Muscle of leg (tissue), 11 donors: ENCODE results near the gene SMG1. TPM values are rescaled to one million over a fixed set of nuclear protein-coding genes. Genes with fewer than 3 reads are reported as not detected.
A peak's percentile ranks its signal among the peaks of the same experiment; 100 is the strongest.
"Not testable (repeated sequence)": the region's sequence is repeated elsewhere in the genome, so short reads cannot be mapped to it uniquely, and the experiment has no call there.

Source experiments
- DNase-seq: peaks from one replicate; pipeline ENCODE4 v3.0.0; 2013
- H3K27ac ChIP-seq: one replicate; pipeline ENCODE4 v1.5.1; 2013; ENCODE audit warnings: mild to moderate bottlenecking, low read length, control low read depth
- H3K27me3 ChIP-seq: one replicate; pipeline ENCODE4 v1.6.1; 2013; ENCODE audit warnings: low read length; ENCODE audit not compliant: control insufficient read depth, insufficient read depth
- H3K36me3 ChIP-seq: one replicate; pipeline ENCODE4 v1.6.1; 2013; ENCODE audit warnings: low read length; ENCODE audit not compliant: control insufficient read depth, insufficient read depth
- H3K4me1 ChIP-seq: one replicate; pipeline ENCODE4 v1.6.1; 2013; ENCODE audit warnings: low read length; ENCODE audit not compliant: control insufficient read depth, insufficient read depth
- H3K4me3 ChIP-seq: one replicate; pipeline ENCODE4 v1.5.1; 2013; ENCODE audit warnings: low read length, control low read depth
- H3K9me3 ChIP-seq: replicated peaks from 2 replicates; pipeline ENCODE4 v1.6.1; 2013; ENCODE audit warnings: low read depth, low read length; ENCODE audit not compliant: control insufficient read depth
- WGBS: methylation state at CpG from one replicate; pipeline ENCODE4 v1.1.5; 2013; ENCODE audit warnings: missing lambda C conversion rate; ENCODE audit not compliant: insufficient coverage; 5-methylcytosine and 5-hydroxymethylcytosine counted together
- polyA plus RNA-seq, 8 donors: library from polyadenylated mRNA; unstranded; fragments of 120-200 nt; gene quantifications; one replicate each; pipeline versions ENCODE4 v1.2.1 to v1.2.3, GENCODE V29; 2013; ENCODE audit warnings: inconsistent platforms in 1 of 8, low replicate concordance in 1 of 8; ENCODE audit not compliant: insufficient read length in 8 of 8, insufficient read depth in 1 of 8
- total RNA-seq: library from RNA; stranded (reverse); fragments of 120-200 nt; gene quantifications from one replicate; pipeline ENCODE4 v1.2.4, GENCODE V29; 2013

SMG1 gene
- total and polyA plus RNA-seq, 9 donors, result 24.7 to 49.5 (median 35.8) TPM

DNA sequence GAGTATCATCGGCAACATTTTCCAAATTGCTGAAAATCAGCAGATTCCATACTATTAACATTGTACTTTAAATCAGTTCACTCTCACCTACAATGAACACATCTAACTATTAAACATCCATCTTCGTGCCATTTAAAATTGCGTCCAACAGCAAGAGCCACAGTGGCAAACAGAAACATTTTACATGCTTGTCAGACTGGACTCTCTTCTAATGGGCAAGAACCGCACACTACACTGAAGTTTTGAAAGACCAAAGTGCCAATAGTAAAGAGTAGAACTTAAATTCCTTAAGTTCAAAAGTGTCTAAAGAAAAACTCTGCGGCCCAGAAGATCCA is 136.7 kb downstream of the SMG1 start:
- H3K4me3 ChIP-seq, result peak overlapping the region; percentile 74
- DNase-seq, result no peak
- 0% methylated on average over 5 of the region's 5 CpGs for WGBS
- H3K27me3 ChIP-seq, result no peaks in the 10 kb centered on the region
- peaks cover 58% of the 10 kb centered on the region for H3K36me3 ChIP-seq
- peaks cover 22% of the 10 kb centered on the region for H3K4me1 ChIP-seq
- H3K9me3 ChIP-seq, result no peaks in the 10 kb centered on the region
- H3K27ac ChIP-seq, result peak overlapping the region; percentile 77

DNA sequence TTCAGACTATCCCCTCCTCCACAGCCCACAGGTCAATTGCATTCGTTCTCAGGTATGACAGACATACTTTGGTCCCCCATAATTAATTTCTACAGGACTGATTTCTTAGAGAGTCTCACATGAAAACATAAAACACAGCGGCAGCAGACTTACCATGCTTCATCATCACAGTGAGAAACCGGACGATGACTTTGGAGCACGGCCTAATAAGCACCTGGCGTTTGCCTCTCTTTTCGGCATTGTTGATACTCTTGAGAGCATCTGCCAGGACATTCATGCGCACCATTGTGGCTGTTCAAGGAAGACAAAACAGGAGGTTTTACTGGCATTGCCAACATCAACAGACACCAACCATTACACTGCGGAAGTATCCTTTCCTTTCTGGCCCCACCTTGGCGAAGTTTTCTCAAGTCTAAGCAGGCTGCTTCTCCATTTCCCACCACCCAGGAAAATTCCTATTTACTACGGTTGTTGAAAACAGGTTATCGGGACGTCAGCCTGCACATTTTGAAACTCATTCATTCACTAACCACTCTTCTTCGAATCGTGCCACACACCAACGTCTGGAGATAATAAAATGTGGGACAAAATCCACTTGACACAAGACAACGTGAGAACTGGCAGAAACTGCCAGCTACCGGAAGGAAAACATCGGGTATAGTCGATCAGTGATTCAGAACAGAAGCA is 137.2 kb downstream of the SMG1 start:
- Histone ChIP-seq H3K36me3 (peaks cover 58% of the 10 kb centered on the region), H3K9me3 (no peaks in the 10 kb centered on the region), H3K27me3 (no peaks in the 10 kb centered on the region), H3K4me3 (peak overlapping the region; percentile 74), H3K4me1 (peaks cover 22% of the 10 kb centered on the region), H3K27ac (peak overlapping the region; percentile 77)
- DNase-seq, result no peak
- WGBS, result 13% methylated on average over 20 of the region's 20 CpGs

DNA sequence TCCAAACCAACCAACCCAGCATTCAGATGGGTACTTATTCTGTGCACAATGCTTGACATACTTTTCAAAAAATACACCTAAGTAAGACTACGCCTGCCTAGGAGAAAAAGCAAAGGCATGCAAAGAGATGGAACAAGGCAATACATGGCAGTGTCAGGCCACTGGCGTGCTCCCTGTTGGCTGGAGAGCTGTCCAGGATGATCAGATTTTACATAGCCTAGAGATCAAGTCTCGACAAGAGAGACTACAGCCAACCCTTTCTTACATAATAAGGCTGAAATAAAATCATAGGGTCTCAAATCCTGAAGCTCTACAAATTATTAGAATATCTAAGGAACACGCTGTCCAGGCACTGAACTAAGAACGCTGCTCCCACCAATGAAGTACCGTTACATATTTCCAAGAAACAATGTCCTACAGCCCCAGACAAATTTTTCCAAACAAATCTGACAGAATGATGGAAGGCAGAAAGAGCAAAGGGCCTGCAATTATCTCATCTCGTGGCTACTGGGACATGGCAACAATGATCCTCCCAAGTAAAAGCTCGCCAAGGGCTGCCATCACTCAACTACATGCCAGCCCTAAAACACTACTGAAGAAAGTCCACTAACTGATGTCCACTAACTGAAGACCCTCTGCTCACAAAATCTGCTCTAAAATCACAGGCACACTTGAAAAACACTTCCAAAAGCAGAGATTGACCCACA is 141.1 kb downstream of the SMG1 start:
- H3K27me3 ChIP-seq, result no peaks in the 10 kb centered on the region
- H3K4me1 ChIP-seq, result peaks cover 22% of the 10 kb centered on the region
- no peaks in the 10 kb centered on the region for H3K9me3 ChIP-seq
- peaks cover 62% of the 10 kb centered on the region for H3K36me3 ChIP-seq
- no peak for DNase-seq
- no peak overlapping the region for H3K4me3 ChIP-seq
- no peak overlapping the region for H3K27ac ChIP-seq
- WGBS, result 91% methylated on average over 7 of the region's 8 CpGs

DNA sequence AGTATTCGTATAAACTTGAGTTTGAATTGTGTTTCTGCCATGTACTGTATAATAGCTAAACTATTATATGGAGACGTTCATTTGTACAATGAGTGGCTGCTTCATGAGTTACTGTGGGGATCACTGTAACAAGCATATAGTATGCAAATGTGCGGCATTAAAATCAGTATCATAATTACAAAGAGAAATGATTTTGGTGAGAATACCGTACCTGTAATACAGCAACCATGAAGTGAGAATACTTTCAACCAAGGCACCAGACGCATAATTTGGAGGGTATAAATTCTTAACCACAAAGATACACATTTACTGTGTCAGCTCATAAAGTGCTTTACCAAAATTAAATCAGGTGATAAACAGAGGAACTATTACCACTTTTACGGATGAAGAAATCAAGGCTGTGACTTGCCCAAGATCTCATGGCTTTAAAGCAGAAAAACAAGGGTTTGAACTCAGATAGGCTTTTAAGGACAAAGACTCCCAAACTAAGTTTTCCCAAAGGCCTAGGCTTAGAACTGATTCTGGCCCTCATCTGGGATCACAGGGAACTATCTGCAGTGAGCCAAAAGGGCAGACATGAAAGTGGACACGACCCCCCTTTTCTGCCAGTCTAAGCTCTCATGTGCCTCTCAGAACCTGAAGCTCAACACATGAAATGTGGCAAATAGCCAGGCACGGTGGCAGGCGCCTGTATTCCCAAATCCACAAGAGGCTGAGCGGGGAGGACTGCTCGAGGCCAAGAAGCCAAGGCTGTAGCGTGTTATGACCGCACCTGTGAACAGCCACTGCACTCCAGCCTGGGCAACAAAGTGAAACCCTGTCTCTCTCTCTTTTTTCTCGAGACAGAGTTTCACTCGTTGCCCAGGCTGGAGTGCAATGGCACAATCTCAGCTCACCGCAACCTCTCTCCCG is 142.5 kb downstream of the SMG1 start:
- Histone ChIP-seq H3K36me3 (peaks cover 57% of the 10 kb centered on the region), H3K4me3 (no peak overlapping the region), H3K27ac (no peak overlapping the region), H3K9me3 (no peaks in the 10 kb centered on the region), H3K4me1 (peaks cover 17% of the 10 kb centered on the region), H3K27me3 (no peaks in the 10 kb centered on the region)
- 70% methylated on average over 10 of the region's 17 CpGs for WGBS
- DNase-seq, result no peak

DNA sequence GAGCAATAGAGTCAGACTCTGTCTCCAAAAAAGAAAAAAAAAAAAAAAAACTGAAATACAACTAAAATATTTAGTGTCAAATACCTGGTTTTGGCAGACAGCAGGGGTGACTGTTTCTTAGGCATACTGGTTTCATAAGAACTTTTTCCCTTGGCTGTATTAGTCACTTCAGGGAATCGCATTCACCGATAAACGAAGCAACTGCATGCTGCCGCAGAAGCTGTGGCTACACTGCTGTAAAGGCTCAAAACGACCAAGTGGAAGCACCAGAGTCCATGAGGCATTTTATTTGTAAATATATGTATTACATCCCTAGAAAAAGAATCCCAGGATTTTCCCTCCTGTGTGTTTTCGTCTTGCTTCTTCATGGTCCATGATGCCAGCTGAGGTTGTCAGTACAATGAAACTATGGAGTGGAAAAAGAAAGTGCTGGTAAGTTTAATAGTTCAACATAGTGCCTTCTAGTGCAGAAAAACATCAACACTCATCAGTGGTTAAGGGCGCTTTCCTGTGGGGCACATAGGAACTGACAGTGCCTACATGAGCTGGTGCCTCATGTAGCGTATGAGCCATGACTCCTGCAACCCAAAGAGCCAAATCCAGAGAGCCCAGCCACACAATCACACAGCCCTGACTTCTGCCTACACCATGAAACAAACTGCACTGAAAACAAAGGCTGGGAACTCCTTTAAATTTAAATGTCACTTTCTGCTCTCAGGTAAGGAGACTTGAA is 143.3 kb downstream of the SMG1 start:
- no peaks in the 10 kb centered on the region for H3K9me3 ChIP-seq
- no peak for DNase-seq
- no peaks in the 10 kb centered on the region for H3K27me3 ChIP-seq
- H3K27ac ChIP-seq, result no peak overlapping the region
- 100% methylated on average over 2 of the region's 8 CpGs for WGBS
- peaks cover 9% of the 10 kb centered on the region for H3K4me1 ChIP-seq
- H3K4me3 ChIP-seq, result no peak overlapping the region
- peaks cover 50% of the 10 kb centered on the region for H3K36me3 ChIP-seq

DNA sequence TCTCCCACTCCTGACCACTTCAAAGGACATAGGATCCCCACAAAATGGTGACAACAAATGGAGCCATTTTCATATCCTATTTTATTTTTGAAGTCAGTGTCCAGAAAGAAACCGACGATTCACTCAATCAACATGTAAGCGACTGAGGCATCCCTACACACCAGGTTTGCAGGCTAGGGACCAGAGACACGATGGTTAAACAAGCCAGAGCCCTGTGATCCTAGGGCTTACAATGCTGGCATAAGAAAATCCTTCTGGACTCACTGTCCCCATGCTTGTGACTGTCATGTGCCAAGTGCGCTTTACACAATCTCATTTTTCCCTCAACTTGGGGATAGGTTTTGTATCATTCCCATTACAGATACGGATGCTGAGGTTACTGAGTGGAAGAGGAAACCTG is 145.0 kb downstream of the SMG1 start:
- WGBS, result no CpG with 5 or more reads among the region's 6 CpGs
- H3K4me3 ChIP-seq, H3K9me3 ChIP-seq, H3K27me3 ChIP-seq, DNase-seq, H3K4me1 ChIP-seq, H3K27ac ChIP-seq: not testable (repeated sequence)
- peaks cover 37% of the 10 kb centered on the region for H3K36me3 ChIP-seq

DNA sequence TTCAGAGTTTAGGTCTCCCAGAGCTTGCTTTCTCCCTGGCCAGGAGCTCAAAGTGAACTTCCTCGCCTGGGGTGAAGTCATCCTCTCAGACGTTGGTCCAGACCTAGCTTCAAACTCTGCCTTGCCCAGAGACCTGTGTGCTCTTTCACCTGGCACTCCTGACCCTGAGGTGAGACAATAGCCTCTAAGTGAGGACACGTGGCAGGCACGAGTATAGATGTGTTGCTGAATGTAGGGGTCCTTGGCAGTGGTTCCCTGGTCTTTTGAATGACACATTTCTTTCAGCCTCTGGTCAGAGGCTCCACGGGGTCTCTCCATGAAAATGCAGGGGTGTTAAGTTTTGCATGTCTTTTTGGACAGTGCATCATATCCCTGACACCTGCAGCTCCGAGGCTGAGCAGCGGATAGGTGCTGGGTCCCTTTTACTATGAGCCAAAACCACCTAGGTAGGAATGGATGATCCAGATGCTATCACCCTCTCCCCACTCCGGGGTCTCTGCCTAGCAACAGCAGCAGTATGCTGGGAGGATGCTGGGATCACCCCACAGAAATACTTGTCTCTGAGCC is 145.7 kb downstream of the SMG1 start:
- WGBS, result 0% methylated on average over 2 of the region's 8 CpGs
- not testable (repeated sequence) for H3K27me3 ChIP-seq, H3K4me3 ChIP-seq, H3K9me3 ChIP-seq, DNase-seq, H3K4me1 ChIP-seq, H3K27ac ChIP-seq
- peaks cover 32% of the 10 kb centered on the region for H3K36me3 ChIP-seq

DNA sequence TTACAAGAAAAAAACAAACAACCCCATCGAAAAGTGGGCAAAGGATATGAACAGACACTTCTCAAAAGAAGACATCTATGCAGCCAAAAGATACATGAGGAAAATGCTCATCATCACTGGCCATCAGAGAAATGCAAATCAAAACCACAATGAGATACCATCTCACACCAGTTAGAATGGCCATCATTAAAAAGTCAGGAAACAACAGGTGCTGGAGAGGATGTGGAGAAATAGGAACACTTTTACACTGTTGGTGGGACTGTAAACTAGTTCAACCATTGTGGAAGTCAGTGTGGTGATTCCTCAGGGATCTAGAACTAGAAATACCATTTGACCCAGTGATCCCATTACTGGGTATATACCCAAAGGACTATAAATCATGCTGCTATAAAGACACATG is 148.5 kb downstream of the SMG1 start:
- not testable (repeated sequence) for H3K4me1 ChIP-seq, H3K4me3 ChIP-seq, H3K27me3 ChIP-seq, DNase-seq, H3K27ac ChIP-seq, H3K36me3 ChIP-seq, H3K9me3 ChIP-seq
- no CpG with 5 or more reads among the region's 1 CpG for WGBS

DNA sequence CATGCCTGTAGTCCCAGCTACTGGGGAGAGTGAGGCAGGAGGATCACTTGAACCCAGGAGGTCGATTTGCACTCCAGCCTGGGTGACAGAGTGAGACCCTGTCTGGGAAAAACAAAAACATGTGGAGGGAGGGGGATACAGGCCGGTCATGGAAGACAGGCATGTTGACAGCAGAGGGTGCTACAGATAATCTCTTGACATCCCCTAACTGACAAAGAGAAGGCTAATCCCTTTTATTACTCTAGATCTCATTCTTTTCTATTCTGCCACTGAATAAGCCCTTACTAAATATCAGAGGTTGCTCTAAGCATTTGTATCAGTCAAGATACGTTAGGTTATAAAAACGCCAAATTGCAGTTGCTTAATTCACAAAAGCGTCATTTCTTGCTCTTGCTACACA is 149.9 kb downstream of the SMG1 start:
- H3K4me1 ChIP-seq, DNase-seq, H3K9me3 ChIP-seq, H3K4me3 ChIP-seq, H3K27ac ChIP-seq, H3K36me3 ChIP-seq, H3K27me3 ChIP-seq: not testable (repeated sequence)
- WGBS, result 92% methylated on average over 4 of the region's 5 CpGs
